GM18873 (cell line): ENCODE measurements around the gene SERINC4.
"Not testable (repeated sequence)": the region's sequence is repeated elsewhere in the genome, so short reads cannot be mapped to it uniquely, and the experiment has no call there.

Experiments used
- ATAC-seq: cut with Tn5 transposase; IDR thresholded peaks from one replicate; pipeline ENCODE4 v1.9.1; 2021; ENCODE audit warnings: mild to moderate bottlenecking, moderate library complexity, moderate number of reproducible peaks; ENCODE audit not compliant: unreplicated experiment, low FRiP score

The SERINC4 gene

DNA sequence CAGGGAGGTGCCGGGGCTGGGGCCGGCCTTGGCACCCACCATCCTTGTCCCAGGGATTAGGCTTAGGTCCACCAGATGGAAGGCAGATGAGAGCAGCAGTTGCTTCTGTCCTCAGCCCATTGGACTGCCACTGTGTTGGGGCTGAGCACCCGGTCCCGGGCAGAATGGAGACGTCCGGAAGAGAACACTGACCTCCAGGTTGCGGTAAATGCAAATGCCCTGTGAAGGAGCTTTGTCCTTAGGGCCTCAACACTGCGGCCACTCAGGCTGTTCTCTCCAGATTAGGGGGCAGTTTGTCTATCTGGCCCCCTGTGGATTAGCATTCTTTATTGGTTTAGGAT, at the start of gene SERINC4:
SERINC4 (minus strand) TSS at position 276 of the 341 bp plus-strand sequence; CDS start at position 42, 234 bp downstream.
- ATAC-seq, result no peak

DNA sequence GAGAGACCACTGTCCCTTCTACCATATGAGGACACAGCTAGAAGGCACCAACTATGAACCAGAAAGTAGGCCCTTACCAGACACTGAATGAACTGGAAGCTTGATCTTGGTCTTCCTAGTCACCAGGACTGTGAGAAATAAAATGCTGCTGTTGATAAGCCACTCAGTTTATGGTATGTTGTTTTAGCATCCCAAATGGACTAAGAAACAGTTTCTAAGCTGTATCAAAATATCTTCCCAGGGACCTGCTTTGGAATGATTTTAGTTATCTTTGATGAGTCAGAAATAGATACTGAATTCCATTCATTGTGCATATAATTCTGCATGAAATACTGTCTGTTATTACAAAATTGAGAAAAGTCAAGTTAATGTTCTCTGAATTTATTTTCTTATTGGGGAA, 45.4 kb upstream of the SERINC4 start:
- no peak for ATAC-seq

DNA sequence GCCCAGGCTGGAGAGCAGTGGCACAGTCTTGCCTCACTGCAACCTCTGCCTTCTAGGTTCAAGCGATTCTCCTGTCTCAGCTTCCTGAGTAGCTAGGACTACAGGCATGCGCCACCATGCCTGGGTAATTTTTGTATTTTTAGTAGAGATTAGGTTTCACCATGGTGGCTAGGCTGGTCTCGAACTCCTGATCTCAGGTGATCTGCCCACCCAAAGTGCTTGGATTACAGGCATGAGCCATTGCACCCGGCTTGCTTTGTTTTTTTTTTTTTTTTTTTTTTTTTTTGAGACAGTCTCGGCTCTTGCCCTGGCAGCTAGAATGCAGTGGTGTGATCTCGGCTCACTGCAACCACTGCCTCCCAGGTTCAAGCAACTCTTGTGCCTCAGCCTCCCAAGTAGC, 32.5 kb upstream of the SERINC4 start:
- ATAC-seq, result not testable (repeated sequence)

DNA sequence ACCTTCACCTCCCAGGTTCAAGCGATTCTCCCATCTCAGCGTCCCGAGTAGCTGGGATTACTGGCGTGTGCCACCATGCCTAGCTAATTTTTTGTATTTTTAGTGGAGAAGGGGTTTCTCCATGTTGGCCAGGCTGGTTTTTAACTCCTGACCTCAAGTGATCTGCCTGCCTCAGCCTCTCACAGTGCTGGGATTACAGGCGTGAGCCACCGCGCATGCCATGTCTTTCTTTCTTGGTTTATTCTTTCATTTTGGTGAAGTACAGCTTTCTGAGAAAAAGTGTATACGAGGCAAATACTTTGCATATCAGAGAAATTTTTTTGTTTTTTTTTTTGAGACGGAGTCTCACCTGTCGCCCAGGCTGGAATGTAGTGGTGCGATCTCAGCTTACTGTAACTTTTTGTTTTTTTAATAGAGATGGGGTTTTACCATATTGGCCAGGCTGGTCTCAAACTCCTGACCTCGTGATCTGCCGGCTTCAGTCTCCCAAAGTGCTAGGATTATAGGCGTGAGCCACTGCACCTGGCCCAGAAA, 31.6 kb upstream of the SERINC4 start:
- not testable (repeated sequence) for ATAC-seq

DNA sequence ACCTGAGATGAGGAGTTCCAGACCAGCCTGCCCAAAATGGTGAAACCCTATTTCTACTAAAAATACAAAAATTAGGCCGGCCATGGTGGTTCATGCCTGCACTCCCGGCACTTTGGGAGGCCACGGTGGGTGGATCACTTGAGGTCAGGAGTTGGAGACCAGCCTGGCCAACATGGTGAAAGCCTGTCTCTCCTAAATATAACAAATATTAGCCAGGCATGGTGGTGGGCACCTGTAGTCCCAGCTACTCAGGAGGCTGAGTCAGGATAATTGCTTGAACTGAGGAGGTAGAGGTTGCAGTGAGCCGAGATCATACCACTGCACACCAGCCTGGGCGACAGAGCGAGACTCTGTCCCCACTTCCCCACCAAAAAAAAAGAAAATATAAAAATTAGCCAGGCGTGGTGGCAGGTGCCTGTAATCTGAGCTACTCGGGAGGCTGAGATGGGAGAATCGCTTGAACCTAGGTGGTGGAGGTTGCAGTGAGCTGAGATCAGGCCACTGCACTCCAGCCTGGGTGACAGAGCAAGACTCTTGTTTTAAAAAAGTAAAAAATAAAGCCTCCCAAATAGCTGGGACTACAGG, 30.8 kb upstream of the SERINC4 start:
- not testable (repeated sequence) for ATAC-seq

DNA sequence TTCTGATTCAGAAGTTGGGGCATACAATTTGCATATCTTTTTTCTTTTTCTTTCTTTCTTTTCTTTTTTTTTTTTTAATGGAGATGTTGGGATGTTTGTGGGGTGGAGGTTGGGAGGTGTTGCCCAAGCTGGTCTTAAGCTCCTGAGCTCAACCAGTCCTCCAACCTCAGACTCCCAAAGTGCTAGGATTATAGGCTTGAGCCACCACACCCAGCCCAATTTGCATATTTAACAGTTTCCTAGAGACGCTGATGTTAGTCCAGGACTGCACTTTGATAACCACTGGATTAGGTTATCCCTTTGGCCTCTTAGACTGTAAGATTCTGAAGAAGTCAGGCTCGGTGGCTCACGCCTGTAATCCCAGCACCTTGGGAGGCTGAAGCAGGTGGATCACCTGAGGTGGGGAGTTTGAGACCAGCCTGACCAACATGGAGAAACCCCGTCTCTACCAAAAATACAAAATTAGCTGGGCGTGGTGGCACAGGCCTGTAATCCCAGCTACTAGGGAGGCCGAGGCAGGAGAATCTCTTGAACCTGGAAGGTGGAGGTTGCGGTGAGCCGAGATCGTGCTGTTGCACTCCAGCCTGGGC, 30.0 kb upstream of the SERINC4 start:
- ATAC-seq, result not testable (repeated sequence)

DNA sequence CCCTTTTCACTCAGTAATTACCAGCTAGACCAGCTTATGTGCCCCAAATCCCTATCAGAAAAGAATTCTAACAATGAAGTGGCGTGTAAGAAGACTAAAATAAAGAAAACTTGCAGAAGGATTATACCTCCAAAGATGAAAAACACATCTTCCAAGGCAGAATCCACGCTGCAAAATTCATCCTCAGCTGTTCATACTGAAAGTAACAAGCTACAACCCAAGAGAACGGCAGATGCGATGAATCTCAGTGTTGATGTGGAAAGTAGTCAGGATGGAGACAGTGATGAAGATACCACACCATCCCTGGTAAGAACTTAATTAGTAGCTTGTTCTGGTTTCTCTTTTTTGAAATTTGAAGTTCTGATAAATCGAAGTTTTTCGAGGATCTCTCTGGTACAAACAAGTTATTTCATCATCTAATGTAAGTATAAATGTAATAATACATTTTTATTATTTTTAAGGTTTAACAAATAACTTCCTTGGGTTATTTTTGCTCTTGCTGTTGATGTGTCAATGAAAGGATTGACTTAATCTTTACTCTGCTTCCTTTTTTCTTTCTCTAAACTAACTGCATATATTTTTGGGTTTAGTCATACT, 28.1 kb upstream of the SERINC4 start:
- ATAC-seq, result no peak

DNA sequence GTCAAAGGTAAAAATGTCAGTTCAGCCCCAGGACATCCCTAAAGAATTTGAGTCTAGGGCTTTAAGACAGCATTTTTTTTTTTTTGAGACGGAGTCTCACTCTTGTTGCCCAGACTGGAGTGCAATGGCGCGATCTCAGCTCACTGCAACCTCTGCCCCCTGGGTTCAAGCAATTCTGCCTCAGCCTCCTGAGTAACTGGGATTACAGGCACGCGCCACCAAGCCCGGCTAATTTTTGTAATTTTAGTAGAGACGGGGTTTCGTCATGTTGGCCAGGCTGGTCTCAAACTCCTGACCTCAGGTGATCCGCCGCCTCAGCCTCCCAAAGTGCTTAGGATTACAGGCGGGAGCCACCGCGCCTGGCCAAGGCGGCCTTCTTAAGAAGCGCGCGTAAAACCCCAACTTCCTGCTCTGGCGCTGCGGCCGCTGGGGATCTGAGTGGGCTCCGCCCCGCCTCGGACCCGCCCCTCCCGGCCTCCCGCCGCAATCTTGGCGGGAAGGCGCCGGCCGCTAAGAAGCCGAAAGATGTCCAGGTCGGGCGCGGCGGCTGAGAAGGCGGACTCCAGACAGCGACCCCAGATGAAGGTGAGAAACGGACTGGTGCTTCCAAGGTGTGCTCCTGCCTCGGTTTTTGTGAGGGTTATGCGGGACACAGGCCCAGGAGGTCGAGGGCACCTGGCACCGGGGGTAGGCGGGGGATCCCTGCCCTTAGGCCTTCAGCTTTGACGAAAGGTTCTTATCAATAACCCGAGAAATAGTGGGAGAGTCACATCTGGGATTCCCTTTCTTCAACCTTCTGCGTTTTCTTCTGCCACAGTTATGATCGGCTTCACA, 26.7 kb upstream of the SERINC4 start, which contains the start of gene WDR76:
WDR76 (plus strand) TSS at position 495 of the 834 bp plus-strand sequence; CDS start at position 526, 31 bp downstream.
- ATAC-seq, result peak; percentile 40

DNA sequence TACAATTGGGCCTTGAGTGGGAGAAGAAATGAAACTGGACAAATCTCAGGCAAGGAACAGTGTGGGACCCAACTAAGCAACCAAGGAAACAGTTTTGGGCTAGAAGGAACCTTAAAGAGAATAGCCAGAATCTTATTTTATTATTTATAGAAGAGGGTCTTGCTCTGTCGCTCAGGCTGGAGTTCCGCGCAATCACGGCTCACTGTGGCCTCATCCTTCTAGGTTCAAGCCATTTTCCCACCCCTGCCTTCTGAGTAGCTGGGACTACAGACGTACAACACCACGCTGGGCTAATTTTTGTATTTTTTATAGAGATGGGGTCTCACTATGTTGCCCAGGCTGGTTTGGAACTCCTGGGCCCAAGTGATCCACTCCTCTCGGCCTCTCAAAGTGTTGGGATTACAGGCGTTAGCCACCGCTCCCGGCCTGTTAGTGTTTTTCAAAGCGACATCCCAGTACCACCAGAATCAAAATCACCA, 26.0 kb upstream of the SERINC4 start:
- no peak for ATAC-seq

DNA sequence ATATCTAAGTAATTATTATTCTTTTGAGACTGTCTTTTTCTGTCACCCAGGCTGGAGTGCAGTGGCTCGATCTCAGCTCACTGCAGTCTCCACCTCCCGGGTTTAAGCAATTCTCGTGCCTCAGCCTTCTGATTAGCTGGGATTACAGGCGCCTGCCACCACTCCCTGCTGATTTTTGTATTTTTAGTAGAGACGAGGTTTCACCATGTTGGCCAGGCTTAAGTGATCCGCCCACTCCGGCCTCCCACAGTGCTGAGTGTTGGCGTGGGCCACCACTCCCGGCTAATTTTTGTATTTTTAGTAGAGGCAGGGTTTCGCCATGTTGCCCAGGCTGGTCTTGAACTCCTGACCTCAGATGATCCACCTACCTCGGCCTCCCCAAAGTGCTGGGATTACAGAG, 25.3 kb upstream of the SERINC4 start:
- not testable (repeated sequence) for ATAC-seq

DNA sequence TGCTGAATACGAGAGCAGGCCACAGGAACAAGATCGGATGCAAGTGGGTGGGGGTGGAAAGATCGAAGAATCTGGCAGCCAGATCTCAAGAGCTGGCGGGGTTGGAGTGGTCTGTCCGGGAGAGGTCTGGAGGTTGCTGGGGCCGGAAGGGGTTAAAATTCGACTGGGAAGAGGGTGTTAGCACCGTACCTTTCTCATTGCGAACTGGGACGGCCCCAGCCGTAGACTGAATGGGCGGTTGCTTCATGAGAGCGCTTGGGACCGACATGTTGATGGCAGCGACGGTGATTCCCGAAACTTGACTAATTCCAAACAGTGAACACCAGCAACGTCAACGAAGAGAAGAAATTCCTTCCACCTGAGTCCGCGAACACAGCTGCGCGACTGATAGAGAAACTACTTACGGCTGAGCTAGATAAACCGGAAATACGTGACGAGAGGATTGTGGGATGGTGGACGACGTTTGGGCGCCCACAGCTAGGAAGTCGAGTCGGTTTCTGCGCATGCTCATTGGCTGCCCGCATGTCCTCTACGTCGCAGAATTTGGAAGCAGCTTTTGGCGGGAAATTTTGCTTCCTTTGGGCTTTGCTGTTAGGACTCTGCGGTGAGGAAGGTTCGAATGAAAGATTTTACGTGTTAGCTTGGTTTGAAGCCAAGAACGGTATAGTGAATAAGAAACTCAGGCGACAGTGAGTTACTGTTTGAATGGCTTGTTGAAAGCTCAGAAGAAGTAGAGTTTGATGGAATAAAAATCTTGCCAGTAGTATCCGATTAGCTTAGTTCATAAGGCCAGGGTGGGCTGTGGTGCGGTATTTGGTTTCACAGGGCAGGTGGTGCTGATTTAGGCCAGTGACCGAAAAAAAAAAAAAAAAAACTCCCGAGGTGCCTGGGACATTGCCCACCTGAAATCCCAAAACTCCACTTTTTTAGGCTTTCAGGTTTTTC, 24.6 kb upstream of the SERINC4 start, which contains the start of gene MFAP1:
MFAP1 (minus strand) TSS at position 389 of the 945 bp plus-strand sequence; CDS start at position 268, 121 bp downstream.
- peak; percentile 73 for ATAC-seq

DNA sequence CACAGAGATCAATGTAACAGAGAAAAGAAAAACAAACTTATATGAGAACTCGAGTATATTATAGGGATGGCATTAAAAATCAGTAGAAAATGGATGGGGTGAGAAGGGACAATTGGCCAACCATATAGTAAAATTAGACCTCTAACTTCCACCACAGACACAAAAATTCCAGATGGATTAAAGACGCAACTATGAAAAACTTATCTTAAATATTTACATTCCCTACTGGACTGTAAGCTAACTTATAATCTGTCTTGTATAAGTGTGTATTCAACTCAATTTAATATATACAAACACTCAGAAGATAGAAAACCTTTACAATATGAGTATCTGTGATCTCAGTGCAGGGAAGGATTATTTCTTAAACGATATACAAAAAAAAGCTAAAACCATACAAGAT, 21.5 kb upstream of the SERINC4 start:
- ATAC-seq, result no peak

DNA sequence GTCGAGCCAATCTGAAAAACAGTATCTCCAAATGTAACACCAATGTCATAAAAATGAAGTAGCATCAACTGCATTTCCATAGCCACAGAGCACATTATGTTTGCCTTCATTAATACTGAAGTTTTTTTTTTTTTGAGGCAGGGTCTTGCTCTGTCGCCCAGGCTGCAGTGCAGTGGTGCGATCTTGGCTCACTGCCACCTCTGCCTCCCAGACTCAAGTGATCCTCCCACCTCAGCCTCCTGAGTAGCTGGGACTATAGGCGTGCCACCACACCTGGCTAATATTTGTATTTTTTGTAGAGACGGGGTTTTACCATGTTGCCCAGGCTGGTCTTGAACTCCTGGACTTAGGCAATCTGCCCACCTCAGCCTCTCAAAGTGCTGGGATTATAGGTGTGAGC, 15.0 kb upstream of the SERINC4 start:
- not testable (repeated sequence) for ATAC-seq

DNA sequence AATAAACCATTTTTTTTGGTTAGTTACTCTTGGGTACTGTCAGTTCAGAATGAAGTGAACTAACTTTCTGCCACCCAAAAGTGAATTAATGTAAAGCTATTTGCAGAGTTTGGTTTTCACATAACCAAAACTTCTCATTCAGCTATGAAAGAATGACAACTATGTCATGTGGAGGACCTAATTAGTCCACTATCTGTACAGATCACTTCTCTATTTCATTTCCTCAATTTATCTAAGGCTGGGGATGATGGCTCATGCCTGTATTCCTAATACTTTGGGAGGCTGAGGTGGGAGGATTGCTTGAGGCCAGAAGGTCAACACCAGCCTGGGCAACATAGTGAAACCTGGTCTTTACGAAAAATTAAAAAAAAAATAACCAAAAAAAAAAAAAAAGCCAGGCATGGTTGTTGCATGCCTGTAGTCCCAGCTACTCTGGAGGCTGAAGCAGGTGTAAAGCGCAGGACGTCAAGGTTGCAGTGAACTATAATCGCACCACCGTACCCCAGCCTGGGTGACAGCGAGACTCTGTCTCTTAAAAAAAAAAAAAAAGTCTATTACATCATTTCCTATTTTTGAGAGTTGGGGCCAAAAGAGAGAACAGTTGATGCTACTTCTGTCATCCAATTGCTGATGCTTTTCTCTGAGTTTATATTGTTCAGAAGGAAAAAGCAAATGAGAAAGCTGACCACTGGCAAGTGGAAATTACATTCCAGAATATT, 9.1 kb upstream of the SERINC4 start:
- no peak for ATAC-seq

DNA sequence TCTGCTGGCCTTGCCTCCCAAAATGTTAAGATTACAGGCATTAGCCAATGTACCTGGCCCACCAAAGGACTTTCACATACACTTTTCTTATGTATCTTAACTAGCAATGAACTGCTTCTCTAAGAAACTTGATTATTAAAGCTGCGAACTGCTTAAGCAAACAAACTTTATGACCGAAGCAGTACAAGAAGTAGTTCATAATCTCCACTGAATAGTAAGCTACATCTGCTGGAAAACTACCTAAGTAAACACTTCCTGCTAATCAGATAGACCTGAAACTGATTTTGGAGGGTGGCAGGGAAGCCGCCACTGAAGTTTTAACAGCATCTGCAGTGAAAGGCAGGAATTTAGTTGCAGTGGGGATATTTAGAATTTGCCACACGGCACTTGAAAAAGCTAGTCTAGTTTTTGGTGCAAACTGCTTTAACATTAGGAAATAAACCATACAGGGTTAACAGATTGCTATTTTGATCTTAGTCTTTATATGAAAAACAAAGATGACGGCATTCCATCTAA, 8.5 kb upstream of the SERINC4 start:
- no peak for ATAC-seq

DNA sequence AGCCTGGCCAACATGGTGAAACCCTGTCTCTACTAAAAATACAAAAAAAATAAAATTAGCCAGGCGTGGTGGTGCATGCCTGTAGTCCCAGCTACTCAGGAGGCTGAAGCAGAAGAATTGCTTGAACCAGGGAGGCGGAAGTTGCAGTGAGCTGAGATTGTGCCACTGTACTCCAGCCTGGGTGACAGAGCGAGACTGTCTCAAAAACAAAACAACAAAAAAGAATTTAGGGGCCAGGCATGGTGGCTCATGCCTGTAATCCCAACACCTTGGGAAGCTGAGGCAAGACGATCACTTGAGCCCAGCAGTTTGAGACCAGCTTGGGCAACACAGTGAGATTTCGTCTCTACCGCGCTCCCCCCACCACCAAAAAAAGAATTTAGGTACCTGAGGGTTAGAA, 2.7 kb upstream of the SERINC4 start:
- ATAC-seq, result not testable (repeated sequence)

DNA sequence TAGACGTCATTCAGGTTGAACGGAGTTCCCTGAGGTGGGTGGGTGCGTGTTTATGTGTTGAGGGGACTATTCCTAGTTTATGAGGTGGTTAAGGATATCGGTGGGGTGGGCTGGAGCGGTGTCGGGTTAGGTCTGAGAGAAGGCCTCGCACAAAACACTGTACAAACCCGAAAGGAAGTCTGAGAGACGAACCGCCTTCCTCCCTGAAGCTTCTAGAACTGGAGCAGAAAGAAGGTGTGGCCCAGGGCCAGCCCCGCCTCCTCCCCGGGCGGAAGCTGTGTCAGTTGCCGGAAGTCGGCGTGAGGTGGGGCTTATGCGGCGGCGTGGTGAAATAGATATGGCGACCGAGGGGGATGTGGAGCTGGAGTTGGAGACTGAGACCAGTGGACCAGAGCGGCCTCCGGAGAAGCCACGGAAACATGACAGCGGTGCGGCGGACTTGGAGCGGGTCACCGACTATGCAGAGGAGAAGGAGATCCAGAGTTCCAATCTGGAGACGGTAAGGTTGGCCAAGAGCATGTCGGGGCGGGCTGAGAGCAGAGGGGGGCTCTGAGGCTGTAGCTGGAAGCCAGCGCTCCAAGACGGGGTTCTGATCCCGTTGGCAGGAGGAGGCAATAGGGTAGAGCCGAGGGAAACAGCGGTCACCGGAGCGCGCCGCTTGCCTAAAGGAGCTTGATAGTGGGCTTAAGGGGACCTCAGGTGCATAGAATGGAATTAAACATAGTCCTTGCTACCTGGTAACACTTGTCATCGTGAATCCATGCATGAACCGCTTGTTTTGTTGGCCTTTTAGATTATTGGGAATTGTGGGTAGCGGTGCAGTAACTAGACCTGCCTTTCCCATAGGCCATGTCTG, 494 bp upstream of the SERINC4 start, which contains the start of gene HYPK:
HYPK (plus strand) TSS at position 314 of the 856 bp plus-strand sequence; CDS start at position 338, 24 bp downstream.
- ATAC-seq, result no peak
